Measurements from ENCODE around the gene KCND3. TPM values are rescaled to one million over a fixed set of nuclear protein-coding genes. Genes with fewer than 3 reads are reported as not detected.

The KCND3 gene
- total and polyA plus RNA-seq, 2 experiments from 2014 or later = 0.10 to 0.18 TPM

DNA sequence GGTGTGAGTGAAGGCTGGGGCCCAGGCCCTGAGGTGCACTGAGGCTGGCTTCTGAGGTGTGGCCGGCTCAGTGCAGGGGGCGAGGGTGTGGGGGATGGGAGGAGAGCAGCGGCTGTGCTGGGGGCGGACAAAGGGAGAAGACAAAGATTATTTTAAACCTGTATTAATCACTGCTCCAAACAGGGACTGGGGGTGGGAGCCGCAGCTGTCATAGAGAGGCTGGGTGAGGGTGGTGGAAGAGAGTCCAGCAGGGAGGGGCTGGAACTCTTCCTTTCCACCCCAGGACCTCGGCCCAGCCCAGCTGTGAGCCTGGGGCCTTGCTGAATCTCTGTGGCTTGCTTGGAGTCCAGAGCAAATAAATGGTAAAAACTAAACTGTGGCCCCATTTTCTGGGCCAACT, 106.9 kb downstream of the KCND3 start:
- Mint-ChIP-seq H3K27ac (no peak overlapping the region), H3K4me3 (no peak overlapping the region), H3K4me1 (peaks cover 19% of the 10 kb centered on the region), H3K36me3 (ENCODE audit: low read depth) (no peaks in the 10 kb centered on the region), H3K9me3 (no peaks in the 10 kb centered on the region), H3K27me3 (ENCODE audit: insufficient read depth, low read depth, poor library complexity) (no peaks in the 10 kb centered on the region)
- Histone ChIP-seq H3K4me2 (no peak overlapping the region), H3K4me1 (ENCODE audit: insufficient read depth) (peaks cover 9% of the 10 kb centered on the region), H3K4me3 (no peak overlapping the region), H3F3A (replicated peaks; ENCODE audit: low read depth) (no peaks in the 10 kb centered on the region), H3K27ac (ENCODE audit: low read depth) (no peak overlapping the region), H3K27me3 (ENCODE audit: insufficient read depth) (no peaks in the 10 kb centered on the region), H3K79me2 (replicated peaks; ENCODE audit: insufficient read depth) (no peaks in the 10 kb centered on the region), H3K36me3 (ENCODE audit: insufficient read depth) (no peaks in the 10 kb centered on the region), H4K20me1 (replicated peaks; ENCODE audit: insufficient read depth) (no peaks in the 10 kb centered on the region), H3K9me2 (ENCODE audit: insufficient read depth) (no peaks in the 10 kb centered on the region), H2AFZ (no peak overlapping the region)
- ATAC-seq (no peak), DNase-seq (ENCODE audit: low spot score) (no peak)
- TF ChIP-seq, protein P1, sequence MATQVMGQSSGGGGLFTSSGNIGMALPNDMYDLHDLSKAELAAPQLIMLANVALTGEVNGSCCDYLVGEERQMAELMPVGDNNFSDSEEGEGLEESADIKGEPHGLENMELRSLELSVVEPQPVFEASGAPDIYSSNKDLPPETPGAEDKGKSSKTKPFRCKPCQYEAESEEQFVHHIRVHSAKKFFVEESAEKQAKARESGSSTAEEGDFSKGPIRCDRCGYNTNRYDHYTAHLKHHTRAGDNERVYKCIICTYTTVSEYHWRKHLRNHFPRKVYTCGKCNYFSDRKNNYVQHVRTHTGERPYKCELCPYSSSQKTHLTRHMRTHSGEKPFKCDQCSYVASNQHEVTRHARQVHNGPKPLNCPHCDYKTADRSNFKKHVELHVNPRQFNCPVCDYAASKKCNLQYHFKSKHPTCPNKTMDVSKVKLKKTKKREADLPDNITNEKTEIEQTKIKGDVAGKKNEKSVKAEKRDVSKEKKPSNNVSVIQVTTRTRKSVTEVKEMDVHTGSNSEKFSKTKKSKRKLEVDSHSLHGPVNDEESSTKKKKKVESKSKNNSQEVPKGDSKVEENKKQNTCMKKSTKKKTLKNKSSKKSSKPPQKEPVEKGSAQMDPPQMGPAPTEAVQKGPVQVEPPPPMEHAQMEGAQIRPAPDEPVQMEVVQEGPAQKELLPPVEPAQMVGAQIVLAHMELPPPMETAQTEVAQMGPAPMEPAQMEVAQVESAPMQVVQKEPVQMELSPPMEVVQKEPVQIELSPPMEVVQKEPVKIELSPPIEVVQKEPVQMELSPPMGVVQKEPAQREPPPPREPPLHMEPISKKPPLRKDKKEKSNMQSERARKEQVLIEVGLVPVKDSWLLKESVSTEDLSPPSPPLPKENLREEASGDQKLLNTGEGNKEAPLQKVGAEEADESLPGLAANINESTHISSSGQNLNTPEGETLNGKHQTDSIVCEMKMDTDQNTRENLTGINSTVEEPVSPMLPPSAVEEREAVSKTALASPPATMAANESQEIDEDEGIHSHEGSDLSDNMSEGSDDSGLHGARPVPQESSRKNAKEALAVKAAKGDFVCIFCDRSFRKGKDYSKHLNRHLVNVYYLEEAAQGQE (IDR thresholded peaks at IDR 0.05; ENCODE audit: unreplicated experiment) = no peak
- TF ChIP-seq EZH2 (IDR thresholded peaks at IDR 0.05; ENCODE audit: low read depth, unreplicated experiment) (no peak), NANOG (IDR thresholded peaks at IDR 0.05; ENCODE audit: borderline replicate concordance) (no peak), JUNB (IDR thresholded peaks at IDR 0.05; ENCODE audit: unreplicated experiment) (no peak), EZH2phosphoT487 (IDR thresholded peaks at IDR 0.05; ENCODE audit: unreplicated experiment) (no peak), ZNF114 (CRISPR knock-in tag; IDR thresholded peaks at IDR 0.05) (no peak), POLR2AphosphoS5 (IDR thresholded peaks at IDR 0.05; ENCODE audit: low read depth) (no peak), ZNF331 (CRISPR knock-in tag; IDR thresholded peaks at IDR 0.05; ENCODE audit: low read depth) (no peak)
- TF ChIP-seq, protein P2, sequence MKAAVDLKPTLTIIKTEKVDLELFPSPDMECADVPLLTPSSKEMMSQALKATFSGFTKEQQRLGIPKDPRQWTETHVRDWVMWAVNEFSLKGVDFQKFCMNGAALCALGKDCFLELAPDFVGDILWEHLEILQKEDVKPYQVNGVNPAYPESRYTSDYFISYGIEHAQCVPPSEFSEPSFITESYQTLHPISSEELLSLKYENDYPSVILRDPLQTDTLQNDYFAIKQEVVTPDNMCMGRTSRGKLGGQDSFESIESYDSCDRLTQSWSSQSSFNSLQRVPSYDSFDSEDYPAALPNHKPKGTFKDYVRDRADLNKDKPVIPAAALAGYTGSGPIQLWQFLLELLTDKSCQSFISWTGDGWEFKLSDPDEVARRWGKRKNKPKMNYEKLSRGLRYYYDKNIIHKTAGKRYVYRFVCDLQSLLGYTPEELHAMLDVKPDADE (IDR thresholded peaks at IDR 0.05) = no peak
- TF ChIP-seq, protein P3, sequence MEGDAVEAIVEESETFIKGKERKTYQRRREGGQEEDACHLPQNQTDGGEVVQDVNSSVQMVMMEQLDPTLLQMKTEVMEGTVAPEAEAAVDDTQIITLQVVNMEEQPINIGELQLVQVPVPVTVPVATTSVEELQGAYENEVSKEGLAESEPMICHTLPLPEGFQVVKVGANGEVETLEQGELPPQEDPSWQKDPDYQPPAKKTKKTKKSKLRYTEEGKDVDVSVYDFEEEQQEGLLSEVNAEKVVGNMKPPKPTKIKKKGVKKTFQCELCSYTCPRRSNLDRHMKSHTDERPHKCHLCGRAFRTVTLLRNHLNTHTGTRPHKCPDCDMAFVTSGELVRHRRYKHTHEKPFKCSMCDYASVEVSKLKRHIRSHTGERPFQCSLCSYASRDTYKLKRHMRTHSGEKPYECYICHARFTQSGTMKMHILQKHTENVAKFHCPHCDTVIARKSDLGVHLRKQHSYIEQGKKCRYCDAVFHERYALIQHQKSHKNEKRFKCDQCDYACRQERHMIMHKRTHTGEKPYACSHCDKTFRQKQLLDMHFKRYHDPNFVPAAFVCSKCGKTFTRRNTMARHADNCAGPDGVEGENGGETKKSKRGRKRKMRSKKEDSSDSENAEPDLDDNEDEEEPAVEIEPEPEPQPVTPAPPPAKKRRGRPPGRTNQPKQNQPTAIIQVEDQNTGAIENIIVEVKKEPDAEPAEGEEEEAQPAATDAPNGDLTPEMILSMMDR (conservative IDR thresholded peaks at IDR 0.05; ENCODE audit: low read depth in 2 of 2) = no peak
- TF ChIP-seq, protein P4, sequence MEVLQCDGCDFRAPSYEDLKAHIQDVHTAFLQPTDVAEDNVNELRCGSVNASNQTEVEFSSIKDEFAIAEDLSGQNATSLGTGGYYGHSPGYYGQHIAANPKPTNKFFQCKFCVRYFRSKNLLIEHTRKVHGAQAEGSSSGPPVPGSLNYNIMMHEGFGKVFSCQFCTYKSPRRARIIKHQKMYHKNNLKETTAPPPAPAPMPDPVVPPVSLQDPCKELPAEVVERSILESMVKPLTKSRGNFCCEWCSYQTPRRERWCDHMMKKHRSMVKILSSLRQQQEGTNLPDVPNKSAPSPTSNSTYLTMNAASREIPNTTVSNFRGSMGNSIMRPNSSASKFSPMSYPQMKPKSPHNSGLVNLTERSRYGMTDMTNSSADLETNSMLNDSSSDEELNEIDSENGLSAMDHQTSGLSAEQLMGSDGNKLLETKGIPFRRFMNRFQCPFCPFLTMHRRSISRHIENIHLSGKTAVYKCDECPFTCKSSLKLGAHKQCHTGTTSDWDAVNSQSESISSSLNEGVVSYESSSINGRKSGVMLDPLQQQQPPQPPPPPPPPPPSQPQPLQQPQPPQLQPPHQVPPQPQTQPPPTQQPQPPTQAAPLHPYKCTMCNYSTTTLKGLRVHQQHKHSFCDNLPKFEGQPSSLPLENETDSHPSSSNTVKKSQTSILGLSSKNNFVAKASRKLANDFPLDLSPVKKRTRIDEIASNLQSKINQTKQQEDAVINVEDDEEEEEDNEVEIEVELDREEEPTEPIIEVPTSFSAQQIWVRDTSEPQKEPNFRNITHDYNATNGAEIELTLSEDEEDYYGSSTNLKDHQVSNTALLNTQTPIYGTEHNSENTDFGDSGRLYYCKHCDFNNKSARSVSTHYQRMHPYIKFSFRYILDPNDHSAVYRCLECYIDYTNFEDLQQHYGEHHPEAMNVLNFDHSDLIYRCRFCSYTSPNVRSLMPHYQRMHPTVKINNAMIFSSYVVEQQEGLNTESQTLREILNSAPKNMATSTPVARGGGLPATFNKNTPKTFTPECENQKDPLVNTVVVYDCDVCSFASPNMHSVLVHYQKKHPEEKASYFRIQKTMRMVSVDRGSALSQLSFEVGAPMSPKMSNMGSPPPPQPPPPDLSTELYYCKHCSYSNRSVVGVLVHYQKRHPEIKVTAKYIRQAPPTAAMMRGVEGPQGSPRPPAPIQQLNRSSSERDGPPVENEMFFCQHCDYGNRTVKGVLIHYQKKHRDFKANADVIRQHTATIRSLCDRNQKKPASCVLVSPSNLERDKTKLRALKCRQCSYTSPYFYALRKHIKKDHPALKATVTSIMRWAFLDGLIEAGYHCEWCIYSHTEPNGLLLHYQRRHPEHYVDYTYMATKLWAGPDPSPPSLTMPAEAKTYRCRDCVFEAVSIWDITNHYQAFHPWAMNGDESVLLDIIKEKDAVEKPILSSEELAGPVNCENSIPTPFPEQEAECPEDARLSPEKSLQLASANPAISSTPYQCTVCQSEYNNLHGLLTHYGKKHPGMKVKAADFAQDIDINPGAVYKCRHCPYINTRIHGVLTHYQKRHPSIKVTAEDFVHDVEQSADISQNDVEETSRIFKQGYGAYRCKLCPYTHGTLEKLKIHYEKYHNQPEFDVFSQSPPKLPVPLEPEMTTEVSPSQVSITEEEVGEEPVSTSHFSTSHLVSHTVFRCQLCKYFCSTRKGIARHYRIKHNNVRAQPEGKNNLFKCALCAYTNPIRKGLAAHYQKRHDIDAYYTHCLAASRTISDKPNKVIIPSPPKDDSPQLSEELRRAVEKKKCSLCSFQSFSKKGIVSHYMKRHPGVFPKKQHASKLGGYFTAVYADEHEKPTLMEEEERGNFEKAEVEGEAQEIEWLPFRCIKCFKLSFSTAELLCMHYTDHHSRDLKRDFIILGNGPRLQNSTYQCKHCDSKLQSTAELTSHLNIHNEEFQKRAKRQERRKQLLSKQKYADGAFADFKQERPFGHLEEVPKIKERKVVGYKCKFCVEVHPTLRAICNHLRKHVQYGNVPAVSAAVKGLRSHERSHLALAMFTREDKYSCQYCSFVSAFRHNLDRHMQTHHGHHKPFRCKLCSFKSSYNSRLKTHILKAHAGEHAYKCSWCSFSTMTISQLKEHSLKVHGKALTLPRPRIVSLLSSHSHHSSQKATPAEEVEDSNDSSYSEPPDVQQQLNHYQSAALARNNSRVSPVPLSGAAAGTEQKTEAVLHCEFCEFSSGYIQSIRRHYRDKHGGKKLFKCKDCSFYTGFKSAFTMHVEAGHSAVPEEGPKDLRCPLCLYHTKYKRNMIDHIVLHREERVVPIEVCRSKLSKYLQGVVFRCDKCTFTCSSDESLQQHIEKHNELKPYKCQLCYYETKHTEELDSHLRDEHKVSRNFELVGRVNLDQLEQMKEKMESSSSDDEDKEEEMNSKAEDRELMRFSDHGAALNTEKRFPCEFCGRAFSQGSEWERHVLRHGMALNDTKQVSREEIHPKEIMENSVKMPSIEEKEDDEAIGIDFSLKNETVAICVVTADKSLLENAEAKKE (CRISPR knock-in tag; IDR thresholded peaks at IDR 0.05) = no peak
